Endothelial cell (in vitro differentiated cells): Measurements from ENCODE around the gene CALHM2. TPM values are rescaled to one million over a fixed set of nuclear protein-coding genes. Genes with fewer than 3 reads are reported as not detected.

ENCODE experiments used
- DNase-seq: peaks from one replicate; pipeline ENCODE4 v3.0.0; 2021; ENCODE audit warnings: low spot score
- H3K27ac Mint-ChIP-seq: one replicate; pipeline ENCODE4 v1.8.0; 2021; ENCODE audit warnings: mixed read lengths, inconsistent platforms; ENCODE audit not compliant: unreplicated experiment
- H3K27me3 Mint-ChIP-seq: one replicate; pipeline ENCODE4 v1.8.0; 2021; ENCODE audit warnings: mild to moderate bottlenecking, moderate library complexity, mixed read lengths, inconsistent platforms; ENCODE audit not compliant: unreplicated experiment
- H3K36me3 Mint-ChIP-seq: one replicate; pipeline ENCODE4 v1.8.0; 2021; ENCODE audit warnings: mild to moderate bottlenecking, low read depth, mixed read lengths, inconsistent platforms; ENCODE audit not compliant: unreplicated experiment
- H3K4me1 Mint-ChIP-seq: one replicate; pipeline ENCODE4 v1.8.0; 2021; ENCODE audit warnings: mild to moderate bottlenecking, mixed read lengths, inconsistent platforms; ENCODE audit not compliant: unreplicated experiment
- H3K4me3 Mint-ChIP-seq: one replicate; pipeline ENCODE4 v1.8.0; 2021; ENCODE audit warnings: mild to moderate bottlenecking, mixed read lengths, inconsistent platforms; ENCODE audit not compliant: unreplicated experiment
- H3K9me3 Mint-ChIP-seq: one replicate; pipeline ENCODE4 v1.8.0; 2021; ENCODE audit warnings: mixed read lengths, inconsistent platforms; ENCODE audit not compliant: unreplicated experiment
- CTCF ChIP-seq: fragments of 200-600 bp; sonication (generic); IDR thresholded peaks from one replicate; pipeline ENCODE4 v1.5.0; 2021; ENCODE audit warnings: antibody characterized with exemption; ENCODE audit not compliant: unreplicated experiment
- long read RNA-seq: library from polyadenylated mRNA; unstranded; transcript quantifications from one replicate; pipeline ENCODE4 v2.0.0, GENCODE V29; 2020; ENCODE audit not compliant: unreplicated experiment
- total RNA-seq: library from RNA; stranded (reverse); fragmentation: NEBNext Ultra II Directional; extraction: Animal tissue kit (Norgen Biotek cat#: 25700); gene quantifications from one replicate; pipeline ENCODE4 v1.2.1, GENCODE V29; 2021; ENCODE audit not compliant: unreplicated experiment

Gene CALHM2
- total RNA-seq, result 1.9 TPM
- long read RNA-seq, partial matches to known transcripts, result 0 of 1 reads
- long read RNA-seq, other reads (novel, unspliced or antisense), result 0 of 1 reads

- no peak within 1 kb of the TSS for H3K4me3 Mint-ChIP-seq
- no peaks in the 10 kb centered on the region for H3K9me3 Mint-ChIP-seq
- peak; percentile 51 for DNase-seq
- H3K36me3 Mint-ChIP-seq, result peaks cover 16% of the 10 kb centered on the region
- peaks cover 19% of the 10 kb centered on the region for H3K4me1 Mint-ChIP-seq
- no peak for TF ChIP-seq CTCF
- peaks cover 13% of the 10 kb centered on the region for H3K27me3 Mint-ChIP-seq
- H3K27ac Mint-ChIP-seq, result no peak within 1 kb of the TSS
Measured at GRCh38 chr10:103451831-103452505, at the start of gene CALHM2. Gene CALHM2, minus strand, starts transcription at chr10:103452370. Its CDS starts 2,429 bp downstream, at chr10:103449941.

GRCh38 chr10:103501186-103501585 is 49.0 kb upstream of the CALHM2 start:
- no peak overlapping the region for H3K27ac Mint-ChIP-seq
- H3K9me3 Mint-ChIP-seq, result no peaks in the 10 kb centered on the region
- H3K27me3 Mint-ChIP-seq, result peaks cover 8% of the 10 kb centered on the region
- no peaks in the 10 kb centered on the region for H3K36me3 Mint-ChIP-seq
- no peak for TF ChIP-seq CTCF
- DNase-seq, result no peak
- no peak overlapping the region for H3K4me3 Mint-ChIP-seq
- H3K4me1 Mint-ChIP-seq, result peaks cover 3% of the 10 kb centered on the region

GRCh38 chr10:103500481-103500880 is 48.3 kb upstream of the CALHM2 start:
- no peak for DNase-seq
- peaks cover 8% of the 10 kb centered on the region for H3K27me3 Mint-ChIP-seq
- H3K4me1 Mint-ChIP-seq, result peaks cover 3% of the 10 kb centered on the region
- H3K36me3 Mint-ChIP-seq, result no peaks in the 10 kb centered on the region
- no peak overlapping the region for H3K27ac Mint-ChIP-seq
- H3K4me3 Mint-ChIP-seq, result no peak overlapping the region
- TF ChIP-seq CTCF, result no peak
- no peaks in the 10 kb centered on the region for H3K9me3 Mint-ChIP-seq

- Mint-ChIP-seq H3K9me3 (no peaks in the 10 kb centered on the region), H3K27ac (no peak overlapping the region), H3K4me1 (peaks cover 3% of the 10 kb centered on the region), H3K36me3 (no peaks in the 10 kb centered on the region), H3K4me3 (no peak overlapping the region), H3K27me3 (peaks cover 8% of the 10 kb centered on the region)
- no peak for DNase-seq
- TF ChIP-seq CTCF, result no peak
Measured at GRCh38 chr10:103499881-103500280, 47.7 kb upstream of the CALHM2 start.

GRCh38 chr10:103498936-103499638 is 46.9 kb upstream of the CALHM2 start:
- DNase-seq, result no peak
- peaks cover 11% of the 10 kb centered on the region for H3K27me3 Mint-ChIP-seq
- H3K4me3 Mint-ChIP-seq, result no peak overlapping the region
- no peaks in the 10 kb centered on the region for H3K9me3 Mint-ChIP-seq
- peaks cover 3% of the 10 kb centered on the region for H3K4me1 Mint-ChIP-seq
- no peaks in the 10 kb centered on the region for H3K36me3 Mint-ChIP-seq
- no peak for TF ChIP-seq CTCF
- H3K27ac Mint-ChIP-seq, result no peak overlapping the region
